ENCODE data around the gene FOXO3.

FOXO3 gene

DNA sequence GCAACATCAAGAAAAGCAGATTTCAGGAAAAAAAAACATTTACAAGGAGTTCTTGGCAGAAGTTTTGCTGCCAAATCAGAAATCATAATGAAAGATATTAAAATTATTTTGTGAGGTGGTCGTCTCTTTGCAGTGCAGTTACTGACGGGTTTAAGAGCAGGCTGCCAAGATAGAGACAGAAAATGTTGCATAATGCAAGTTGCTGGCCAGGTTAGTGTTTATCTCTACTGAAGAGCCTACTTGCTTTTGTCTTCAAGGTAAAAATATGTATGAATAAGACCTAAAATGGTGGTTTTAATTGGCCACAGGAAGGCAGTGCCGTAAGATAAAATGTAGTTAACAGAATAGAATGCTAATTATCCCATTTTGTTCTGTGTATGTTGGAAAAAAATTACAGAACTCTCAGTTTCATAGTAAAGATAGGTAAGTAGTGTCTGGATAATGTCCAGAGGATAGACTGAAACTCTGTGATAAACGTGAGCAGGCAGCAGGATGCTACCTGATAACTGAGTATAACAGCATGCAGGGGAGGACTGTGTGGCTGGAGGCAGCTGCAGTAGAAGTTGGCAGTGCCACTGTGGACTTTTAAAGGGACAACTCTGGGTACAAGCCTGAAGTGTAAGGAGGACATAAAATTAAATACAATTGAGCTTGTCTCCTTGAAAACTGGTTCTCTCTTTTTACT, 13.9 kb downstream of the FOXO3 start:
- DNase-seq (ENCODE audit: low spot score) (no peak), FAIRE-seq (no peak)

DNA sequence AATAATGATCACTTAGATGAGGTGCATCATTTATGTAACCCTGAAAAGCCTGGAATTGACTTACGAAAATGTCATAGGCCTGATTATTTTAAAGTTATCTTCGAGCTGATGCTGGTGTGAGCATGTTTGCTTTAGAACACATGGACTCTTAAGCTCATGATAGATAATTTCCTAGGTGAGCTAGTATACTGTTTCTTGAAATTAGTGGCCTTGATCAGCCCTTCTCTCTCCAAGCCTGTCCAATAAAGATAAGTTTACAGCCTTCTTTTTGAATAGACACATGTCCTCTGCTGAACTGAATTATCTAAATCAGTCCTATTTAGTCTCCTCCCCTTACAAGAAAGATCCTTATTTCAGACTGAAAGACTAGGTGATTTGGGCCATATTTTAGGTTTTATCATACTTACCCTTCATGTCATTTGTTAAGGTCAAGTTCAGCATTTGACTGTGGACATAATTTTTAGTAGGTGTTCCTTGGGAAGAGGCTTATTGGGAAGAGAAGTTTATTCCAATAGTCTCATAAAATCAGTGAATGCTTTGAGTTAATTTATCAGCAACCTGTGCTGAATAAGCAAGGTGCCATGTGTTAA, 15.3 kb downstream of the FOXO3 start:
- FAIRE-seq: no peak

DNA sequence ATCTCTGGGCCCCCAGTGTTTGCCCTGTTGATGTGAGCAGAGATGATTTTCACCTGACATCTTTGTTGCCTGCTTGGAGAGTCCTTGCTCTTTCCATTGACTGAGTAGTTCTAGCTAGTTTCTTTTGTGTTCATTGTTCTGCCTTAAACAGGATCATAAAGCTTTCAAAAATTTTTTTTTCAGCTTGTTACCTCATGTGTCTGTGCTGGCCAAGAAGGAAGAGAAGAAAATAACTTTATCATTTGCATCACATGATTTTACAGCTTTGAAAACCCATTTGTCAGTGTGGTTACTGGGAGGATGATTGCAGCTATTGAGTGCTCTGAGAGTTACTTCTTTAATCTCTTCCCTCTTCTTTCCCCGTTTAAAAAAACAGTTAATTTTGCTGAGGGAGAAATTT, 16.0 kb downstream of the FOXO3 start:
- DNase-seq (ENCODE audit: low spot score) (no peak), FAIRE-seq (no peak)

More for the DNA sequence above, 15.3 kb downstream of the FOXO3 start:
- DNase-seq (ENCODE audit: low spot score): no peak

DNA sequence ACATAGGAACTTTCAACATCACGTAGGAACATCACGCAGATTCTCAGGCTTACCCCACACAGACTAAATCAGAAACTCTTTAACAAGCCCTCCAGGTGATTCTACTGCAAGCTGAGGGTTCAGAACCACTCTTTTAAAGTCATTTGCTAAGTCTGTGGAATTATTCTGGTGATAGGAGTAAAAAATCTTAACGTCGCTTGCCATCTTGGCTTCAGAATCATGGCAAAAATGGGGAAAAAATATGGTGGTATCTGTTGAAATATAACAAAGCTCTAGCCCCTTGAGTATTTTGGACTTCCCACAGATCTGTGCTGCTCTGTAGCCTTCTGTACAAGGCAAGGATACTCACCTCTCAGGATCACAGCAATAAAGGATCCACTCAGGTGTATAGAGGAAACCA, 17.4 kb downstream of the FOXO3 start:
- no peak for DNase-seq (ENCODE audit: low spot score)
- no peak for FAIRE-seq

DNA sequence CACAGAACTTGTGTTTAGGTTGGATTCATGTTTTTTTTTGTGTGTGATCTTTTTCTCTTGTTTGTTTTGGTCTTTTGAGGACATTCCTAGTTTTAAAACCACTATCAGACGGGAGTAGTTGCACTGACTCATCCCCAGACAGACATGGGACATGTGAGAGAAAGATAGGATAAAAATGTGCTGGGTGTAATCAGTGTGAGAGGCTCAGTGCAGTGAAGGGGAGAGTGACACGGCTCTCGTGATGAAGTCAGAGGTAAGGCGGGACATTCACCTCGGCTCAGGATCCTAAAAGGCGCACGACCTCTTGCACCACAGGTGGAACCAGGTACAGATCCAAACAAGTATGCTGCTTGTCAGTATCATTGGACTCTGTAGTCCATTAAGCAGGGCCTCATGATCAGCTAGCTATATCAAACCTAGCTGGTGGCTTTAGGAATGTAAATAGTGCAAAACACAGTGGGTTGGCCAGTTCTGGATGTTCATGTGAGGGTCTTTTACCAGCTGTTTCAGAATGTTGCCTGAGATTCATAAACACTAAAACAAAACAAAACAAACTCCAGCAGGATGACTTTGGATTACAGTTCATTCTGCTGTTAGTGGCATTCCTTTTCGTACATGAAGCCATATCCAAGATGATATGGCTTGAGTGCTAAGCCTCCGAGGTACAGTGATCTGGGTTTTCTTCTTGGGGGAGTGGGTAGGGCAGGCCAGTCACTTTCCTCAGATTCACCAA, 18.0 kb downstream of the FOXO3 start:
- no peak for DNase-seq (ENCODE audit: low spot score)

DNA sequence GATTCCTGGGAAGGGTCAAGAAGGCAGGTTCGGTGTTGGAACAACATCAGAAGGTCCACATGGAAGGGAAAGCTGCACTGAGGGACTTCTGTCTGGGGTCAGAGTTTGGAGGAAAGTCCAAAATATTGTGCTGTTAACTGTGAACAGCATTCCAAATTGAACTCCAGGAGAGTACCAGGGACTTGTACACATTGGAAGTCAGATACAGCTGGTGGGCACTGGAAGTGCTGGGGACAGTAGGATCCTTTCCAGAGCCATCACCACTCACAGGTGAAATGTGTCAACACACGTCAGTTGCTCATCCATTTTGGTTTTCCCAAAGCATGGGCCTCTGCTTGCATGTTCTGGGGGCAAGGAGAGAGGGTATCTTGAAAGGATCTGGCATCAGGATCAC, 18.6 kb downstream of the FOXO3 start:
- FAIRE-seq (no peak), DNase-seq (ENCODE audit: low spot score) (no peak)

More for the DNA sequence above, 18.0 kb downstream of the FOXO3 start:
- FAIRE-seq: no peak

DNA sequence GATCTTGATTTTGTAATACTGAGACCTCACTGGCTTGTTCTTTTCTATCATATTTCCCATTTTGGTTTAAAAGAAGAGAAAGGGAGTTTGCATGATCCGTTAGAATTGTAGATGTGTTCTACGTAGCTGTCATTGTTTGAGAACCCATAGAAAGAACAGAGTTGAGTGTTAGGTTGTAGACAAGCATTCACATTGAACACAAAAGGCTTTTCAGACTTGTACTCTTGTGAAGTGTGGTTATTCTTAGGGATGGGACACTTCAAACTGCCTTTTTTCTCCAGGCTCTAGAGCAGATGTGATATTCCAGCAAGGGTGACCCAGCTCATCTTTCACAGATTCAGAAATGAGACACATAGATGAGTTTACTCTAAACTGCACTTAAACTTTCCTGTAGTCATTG, 19.9 kb downstream of the FOXO3 start:
- DNase-seq (ENCODE audit: low spot score) (no peak), FAIRE-seq (no peak)

DNA sequence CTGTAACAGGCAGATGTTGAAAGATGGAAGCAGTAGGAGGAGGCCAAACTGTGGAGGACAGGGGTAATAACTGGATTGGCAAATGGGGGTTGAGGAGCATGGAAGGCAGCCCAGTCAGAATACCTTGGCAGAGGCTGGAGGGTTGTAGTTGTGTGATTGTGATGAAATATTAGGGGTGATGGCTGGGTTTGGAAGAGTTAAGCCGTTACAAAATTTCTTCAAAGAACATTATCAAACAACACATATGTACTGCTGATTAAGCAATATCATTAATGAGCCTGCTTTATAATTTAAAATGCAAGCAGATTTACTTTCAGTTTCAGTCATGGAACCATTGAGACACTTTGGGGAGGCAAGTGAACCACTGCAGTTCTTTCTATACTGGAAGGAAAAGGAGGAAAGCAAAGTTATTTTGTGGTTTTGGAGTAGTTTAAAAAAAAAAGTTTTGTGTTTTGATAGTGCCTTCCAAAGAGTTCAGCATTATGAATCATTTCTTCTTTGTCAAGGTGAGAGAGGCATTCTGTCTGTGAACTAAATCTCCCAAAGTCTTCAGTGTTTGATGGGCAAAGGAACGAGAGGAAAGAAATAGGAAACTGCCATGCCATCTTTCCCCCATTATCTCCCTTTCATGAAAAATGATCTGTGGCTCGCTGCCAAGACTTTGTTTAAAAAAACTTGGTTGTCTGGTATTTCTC, 20.7 kb downstream of the FOXO3 start:
- no peak for DNase-seq (ENCODE audit: low spot score)
- FAIRE-seq: no peak

DNA sequence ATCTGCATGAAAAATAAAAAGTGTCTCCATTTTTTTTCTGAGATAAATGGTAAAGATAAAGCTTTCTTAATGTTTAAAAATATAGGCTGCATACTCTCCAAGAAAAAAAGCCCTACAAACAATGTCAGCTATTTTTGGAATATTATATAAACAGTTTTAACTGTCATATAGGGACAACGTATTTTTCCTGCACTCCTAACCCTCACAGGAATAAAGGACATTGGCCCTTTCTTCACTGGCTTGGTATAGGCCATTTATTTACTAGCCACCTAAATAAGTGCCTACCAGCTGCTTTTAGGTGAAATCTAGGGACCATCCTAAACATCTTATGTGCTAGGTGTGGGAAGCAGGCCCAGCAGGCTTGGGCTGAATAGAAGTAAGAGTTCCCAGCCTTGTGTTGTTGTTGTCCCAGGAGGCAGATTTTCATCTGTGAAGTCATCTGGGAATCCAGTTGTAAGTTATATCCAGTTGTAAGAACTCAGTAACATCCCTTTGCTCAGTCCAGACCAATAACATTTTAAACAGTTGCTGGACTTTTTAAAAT, 21.3 kb downstream of the FOXO3 start:
- DNase-seq (ENCODE audit: low spot score): no peak
- FAIRE-seq: no peak

DNA sequence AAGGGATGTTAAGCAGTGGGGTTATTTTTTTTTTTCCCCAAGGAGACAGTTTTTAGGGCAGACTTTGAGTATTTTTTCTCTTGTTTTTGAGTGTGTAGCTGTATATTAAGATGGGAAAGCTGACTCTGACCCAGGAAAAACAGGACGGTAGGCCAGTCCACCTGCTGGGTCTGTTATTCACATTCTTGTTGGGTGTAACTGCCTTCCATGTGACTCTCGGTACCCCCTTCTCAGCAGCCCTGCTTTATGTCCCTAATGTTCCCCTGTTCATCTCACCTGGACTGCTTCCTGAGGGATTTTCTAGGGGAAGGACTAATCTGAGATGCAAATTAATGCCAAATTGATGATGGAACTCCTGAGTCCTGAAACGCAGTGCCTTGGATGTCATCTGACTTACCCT, 21.9 kb downstream of the FOXO3 start:
- no peak for FAIRE-seq

DNA sequence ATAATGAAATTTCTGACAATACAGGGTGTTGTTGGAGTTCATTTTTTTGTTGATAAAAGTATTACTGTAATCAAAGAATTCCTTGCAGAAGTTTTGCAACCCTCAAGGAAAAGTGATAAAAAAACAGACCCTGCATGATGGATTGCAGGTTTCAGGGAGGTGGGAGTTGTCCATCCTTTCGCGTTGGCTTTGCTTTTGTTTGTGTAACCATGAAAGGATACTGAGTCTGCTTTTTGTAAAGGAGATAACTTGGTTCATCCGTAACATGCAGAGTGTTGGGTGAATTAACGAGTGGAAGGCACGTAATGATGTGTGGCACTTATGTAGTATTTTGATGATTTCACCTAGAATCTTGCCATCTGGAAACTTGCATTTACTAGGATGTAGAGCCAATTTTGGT, 23.6 kb downstream of the FOXO3 start:
- FAIRE-seq (no peak), DNase-seq (ENCODE audit: low spot score) (no peak)

More for the DNA sequence above, 21.9 kb downstream of the FOXO3 start:
- no peak for DNase-seq (ENCODE audit: low spot score)

DNA sequence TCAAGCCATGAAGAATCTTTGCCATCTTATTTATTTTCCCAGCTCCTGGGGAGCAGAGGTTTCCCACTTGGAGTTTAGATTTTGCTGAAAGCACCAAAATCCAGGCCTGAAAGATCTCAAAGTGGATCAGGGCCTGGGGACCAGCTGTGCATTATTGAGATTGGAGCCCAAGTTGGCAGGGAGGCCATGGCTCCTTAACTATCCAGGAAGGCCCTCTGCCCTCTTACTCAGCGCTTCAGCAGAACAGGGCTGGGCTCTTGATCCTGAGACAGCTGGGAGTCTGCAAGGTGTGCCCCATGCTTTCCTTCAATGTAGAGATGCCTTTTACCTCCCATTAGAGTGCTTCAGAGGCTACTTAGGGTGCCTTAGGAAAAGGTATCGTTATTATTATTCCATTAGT, 24.6 kb downstream of the FOXO3 start:
- FAIRE-seq (no peak), DNase-seq (ENCODE audit: low spot score) (no peak)

DNA sequence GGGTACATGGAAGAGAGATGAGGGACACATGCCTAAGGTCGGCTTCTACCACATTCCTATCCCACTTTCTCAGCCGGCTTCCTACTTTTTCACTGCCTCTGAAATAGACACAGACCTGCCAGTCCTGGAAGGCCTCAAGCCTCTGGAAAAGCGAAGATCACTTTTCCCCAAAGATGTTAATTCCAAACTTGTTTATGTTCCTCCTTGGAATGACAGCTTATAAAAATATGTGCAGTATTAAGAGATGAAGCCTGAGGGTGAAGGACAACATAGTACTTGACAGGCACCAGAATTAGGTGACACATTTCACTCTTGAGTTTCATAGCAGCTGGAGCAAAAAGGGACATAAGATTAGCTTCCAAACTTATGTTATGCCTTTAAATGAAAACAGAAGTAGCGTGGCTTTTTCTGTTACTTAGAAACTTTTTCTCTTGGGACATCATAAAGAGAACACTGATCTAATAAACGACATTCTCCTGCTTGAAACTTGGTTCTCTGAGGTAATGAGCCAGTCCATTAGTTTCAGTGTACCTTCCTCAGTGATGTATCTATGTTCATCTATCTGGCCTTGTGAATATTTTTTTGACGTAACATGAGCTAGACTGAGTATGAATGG, 25.3 kb downstream of the FOXO3 start:
- no peak for DNase-seq (ENCODE audit: low spot score)
- FAIRE-seq: no peak

DNA sequence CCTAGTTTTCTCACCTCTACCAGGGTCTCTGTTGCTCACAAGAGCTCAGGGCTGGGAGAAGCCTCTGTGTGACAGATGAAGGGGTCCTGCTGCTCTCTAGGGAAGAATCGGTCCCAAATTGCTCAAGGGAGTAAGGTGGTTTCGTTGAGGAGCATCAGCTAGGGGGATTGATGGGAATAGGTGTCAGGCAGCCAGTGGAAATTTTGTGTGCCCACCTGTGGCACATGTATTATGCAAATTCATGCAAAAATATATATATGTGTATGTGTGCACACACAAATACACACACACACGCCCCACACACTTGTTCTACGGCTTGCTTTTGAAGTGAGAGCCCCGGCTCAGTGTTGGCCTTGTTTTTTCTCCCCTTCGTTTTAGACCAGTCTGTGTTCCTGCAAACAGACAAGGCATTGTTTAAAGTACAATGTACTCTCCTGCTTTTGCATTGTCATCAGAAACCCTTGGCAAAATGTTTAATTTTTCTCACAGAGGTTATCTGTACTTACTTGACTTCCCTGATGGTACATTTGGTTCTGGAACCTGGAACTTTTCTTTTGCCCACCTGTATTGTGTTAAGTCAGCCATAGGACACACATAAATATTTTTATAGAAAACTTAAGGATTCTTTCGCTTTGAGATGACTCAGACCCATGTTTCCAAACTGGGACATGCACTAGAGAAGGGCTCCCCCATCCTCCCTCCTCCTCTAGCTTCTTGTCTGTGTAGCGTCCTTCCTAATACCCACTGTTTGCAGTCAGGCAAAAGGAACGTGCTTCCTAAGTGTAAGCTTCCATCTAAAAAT, 26.7 kb downstream of the FOXO3 start:
- no peak for FAIRE-seq
- DNase-seq (ENCODE audit: low spot score): peak; percentile 41

DNA sequence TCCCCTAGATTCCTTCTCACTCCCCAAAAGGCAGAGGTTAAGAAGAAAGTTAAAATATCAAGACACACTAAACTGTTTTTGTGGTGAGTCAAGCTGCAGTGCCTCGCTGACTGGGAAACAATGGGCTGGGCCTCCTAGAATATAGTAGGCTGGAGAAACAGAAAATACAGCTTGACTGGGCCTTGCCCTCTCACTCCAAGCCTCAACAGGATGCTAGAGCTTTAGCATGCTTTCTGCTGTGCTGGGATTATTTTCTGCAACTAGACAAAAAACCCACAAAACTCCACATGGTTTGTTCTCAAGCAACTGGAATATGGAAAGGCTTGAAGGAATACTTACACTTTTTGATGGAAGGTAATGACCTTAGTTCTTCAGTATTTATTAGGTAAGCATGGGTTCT, 27.9 kb downstream of the FOXO3 start:
- DNase-seq (ENCODE audit: low spot score): peak; percentile 9
- no peak for FAIRE-seq

DNA sequence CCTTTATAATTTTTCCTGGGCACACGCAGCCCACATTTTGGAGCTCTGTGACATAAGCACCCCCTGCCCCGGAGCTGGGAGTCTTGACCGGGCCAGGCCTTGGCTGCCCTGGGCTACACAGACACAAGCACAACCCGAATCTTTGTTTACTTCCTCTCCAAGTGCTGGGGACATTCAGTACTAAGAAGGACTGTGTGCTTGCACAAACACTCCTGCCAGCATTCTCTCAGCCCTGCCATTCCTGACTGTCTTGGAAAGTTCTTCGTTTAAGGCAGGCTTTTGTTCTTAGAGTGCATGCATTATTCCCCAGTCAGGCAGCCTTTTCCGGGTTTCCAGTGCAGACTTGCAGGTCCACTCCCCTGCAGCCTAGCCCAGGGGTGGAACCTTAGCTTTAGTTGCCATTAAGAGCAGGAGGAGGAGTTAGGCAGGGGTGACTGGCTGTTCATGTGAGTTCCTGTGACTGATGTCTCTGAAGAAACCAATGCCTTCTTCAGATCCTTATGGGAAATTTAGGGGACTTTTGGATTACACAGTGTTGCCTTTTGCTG, 28.6 kb downstream of the FOXO3 start:
- FAIRE-seq: no peak
- DNase-seq (ENCODE audit: low spot score): no peak

DNA sequence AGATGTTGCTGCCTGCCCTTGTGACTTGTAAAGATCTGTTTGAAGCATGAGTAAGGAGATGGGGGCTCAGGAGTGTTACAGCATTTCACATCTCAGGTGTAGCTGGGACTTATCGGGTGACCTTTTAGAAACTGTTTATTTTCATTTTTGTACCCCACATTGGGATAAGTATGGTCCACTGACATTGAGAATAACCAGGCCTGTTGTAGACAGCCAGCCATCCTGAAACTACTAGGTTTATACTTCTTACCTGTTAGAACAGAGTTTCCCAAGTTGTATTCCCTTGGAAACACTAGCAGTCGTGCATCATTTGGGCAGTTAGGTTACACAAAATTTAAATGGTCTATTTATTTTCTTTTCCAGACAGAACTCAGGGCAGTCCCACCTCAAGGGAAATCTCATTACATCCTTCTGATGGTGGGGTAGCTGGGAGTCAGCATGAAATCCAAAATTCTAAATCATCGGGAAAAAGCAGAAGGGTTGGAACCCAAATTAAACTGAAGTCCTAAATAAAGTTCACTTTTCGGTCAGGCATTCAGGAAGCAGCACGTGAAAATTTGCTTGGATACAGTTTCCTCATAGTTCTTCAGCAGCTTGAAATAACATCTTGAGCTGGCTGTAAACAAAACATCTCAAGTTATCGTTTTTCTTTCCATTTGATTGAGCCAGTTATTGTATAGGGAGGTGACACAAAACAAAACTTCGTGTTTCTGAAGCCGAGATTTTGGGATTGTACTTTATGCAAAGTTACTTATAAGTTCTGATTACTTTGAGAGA, 30.5 kb downstream of the FOXO3 start:
- FAIRE-seq (no peak), DNase-seq (ENCODE audit: low spot score) (no peak)

DNA sequence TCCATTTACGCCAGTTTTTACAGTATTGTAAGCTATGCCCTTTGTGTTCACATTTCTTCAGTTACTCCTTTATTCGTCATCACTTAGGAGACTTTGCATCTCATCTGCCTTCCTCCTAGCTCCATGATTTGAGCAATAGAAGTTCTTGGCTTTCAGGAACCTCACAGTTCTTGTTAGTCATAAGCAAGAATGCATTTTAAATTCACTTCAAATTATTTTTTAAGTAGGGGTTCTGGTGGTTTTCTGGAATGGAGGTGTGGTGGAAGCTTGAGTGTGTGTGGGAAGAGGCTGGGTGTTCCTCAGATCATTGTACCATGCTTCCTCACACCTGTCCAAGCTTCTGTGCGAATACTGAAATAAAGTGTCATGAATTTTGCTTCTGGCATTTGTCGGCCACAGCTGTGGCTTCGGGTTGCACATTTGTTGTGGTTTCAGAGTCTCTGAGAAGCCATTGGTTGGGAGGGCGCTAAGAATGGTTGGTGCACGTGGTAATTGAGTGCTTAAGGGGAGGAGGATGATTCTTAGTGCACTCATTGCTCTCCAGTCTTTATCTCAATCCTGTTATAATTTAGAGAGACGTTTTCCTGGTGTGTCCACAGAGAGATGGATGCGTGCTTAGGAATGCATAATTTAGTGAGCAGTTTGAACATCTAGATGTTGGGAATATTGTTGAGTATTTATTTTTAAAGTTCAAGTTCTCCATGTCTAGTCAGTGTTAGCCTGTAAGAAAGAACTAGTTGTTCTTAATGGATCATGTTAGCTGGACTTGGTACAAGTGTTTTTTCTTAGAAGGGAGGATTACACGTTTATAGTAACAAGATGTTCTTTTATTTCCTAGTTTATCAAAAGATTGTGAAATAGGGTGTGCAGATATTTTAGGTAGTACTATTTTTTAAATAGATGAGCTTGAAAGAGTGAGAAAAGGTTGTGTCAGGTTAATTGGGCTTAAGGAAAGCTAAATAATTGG, 31.9 kb downstream of the FOXO3 start:
- no peak for FAIRE-seq
- DNase-seq (ENCODE audit: low spot score): peak; percentile 9

Data from urothelium cell line (cell line).